ENCODE results near the gene ATG10.
A peak's percentile ranks its signal among the peaks of the same experiment; 100 is the strongest.

Gene ATG10

GRCh38 chr5:81969912-81970311, 1.9 kb upstream of the ATG10 start:
- H2BK120ac ChIP-seq (ENCODE audit: low read depth, low read length), result no peak overlapping the region
- no peaks in the 10 kb centered on the region for H3K79me2 ChIP-seq (ENCODE audit: control insufficient read depth, insufficient read depth, low read length)
- no peaks in the 10 kb centered on the region for H3K4me1 ChIP-seq (ENCODE audit: control insufficient read depth, low read depth, low read length)
- H2AK5ac ChIP-seq (ENCODE audit: low read length), result no peak overlapping the region
- peak overlapping the region; percentile 30 for H3K18ac ChIP-seq (ENCODE audit: low read length)
- H3K4ac ChIP-seq (ENCODE audit: low read depth, low read length), result peak overlapping the region; percentile 52
- WGBS (ENCODE audit: extremely low coverage, insufficient coverage, low lambda C conversion rate), result no CpG with 5 or more reads among the region's 2 CpGs
- no peak for DNase-seq
- no peak overlapping the region for H3K4me2 ChIP-seq (ENCODE audit: low read length)
- H3K36me3 ChIP-seq (ENCODE audit: control insufficient read depth, insufficient read depth, low read length), result no peaks in the 10 kb centered on the region
- H4K8ac ChIP-seq (ENCODE audit: low read depth, low read length), result no peak overlapping the region
- H3K27ac ChIP-seq (ENCODE audit: low read depth, low read length), result no peak overlapping the region
- no peak overlapping the region for H4K5ac ChIP-seq (ENCODE audit: low read length)
- no peak overlapping the region for H3K9ac ChIP-seq (ENCODE audit: low read length)
- peak overlapping the region; percentile 23 for H2BK15ac ChIP-seq (replicated peaks; ENCODE audit: low read depth)
- H3K79me1 ChIP-seq (ENCODE audit: low read length), result no peaks in the 10 kb centered on the region
- H3K4me3 ChIP-seq (ENCODE audit: low read length), result no peak overlapping the region
- no peak overlapping the region for H2BK5ac ChIP-seq (ENCODE audit: low read length)
- H3K56ac ChIP-seq (ENCODE audit: low read length), result peak overlapping the region; percentile 17
- H3K23ac ChIP-seq (ENCODE audit: low read length), result no peak overlapping the region
- no peaks in the 10 kb centered on the region for H3K27me3 ChIP-seq (ENCODE audit: insufficient read depth, low read length, poor library complexity)

- H3K23ac ChIP-seq (ENCODE audit: low read length), result no peak overlapping the region
- peak overlapping the region; percentile 51 for H3K4me2 ChIP-seq (ENCODE audit: low read length)
- no peak overlapping the region for H2AK5ac ChIP-seq (ENCODE audit: low read length)
- peak overlapping the region; percentile 54 for H3K27ac ChIP-seq (ENCODE audit: low read depth, low read length)
- H3K4me3 ChIP-seq (ENCODE audit: low read length), result peak overlapping the region; percentile 3
- H3K79me2 ChIP-seq (ENCODE audit: control insufficient read depth, insufficient read depth, low read length), result no peaks in the 10 kb centered on the region
- H3K36me3 ChIP-seq (ENCODE audit: control insufficient read depth, insufficient read depth, low read length), result no peaks in the 10 kb centered on the region
- peak overlapping the region; percentile 88 for H4K8ac ChIP-seq (ENCODE audit: low read depth, low read length)
- peak overlapping the region; percentile 12 for H2BK5ac ChIP-seq (ENCODE audit: low read length)
- H3K27me3 ChIP-seq (ENCODE audit: insufficient read depth, low read length, poor library complexity), result no peaks in the 10 kb centered on the region
- peak overlapping the region; percentile 90 for H3K56ac ChIP-seq (ENCODE audit: low read length)
- no peak overlapping the region for H2BK120ac ChIP-seq (ENCODE audit: low read depth, low read length)
- peak overlapping the region; percentile 92 for H4K5ac ChIP-seq (ENCODE audit: low read length)
- no peaks in the 10 kb centered on the region for H3K79me1 ChIP-seq (ENCODE audit: low read length)
- no peaks in the 10 kb centered on the region for H3K4me1 ChIP-seq (ENCODE audit: control insufficient read depth, low read depth, low read length)
- WGBS (ENCODE audit: extremely low coverage, insufficient coverage, low lambda C conversion rate), result no CpG with 5 or more reads among the region's 11 CpGs
- peak overlapping the region; percentile 64 for H3K18ac ChIP-seq (ENCODE audit: low read length)
- H2BK15ac ChIP-seq (replicated peaks; ENCODE audit: low read depth), result peak overlapping the region; percentile 87
- peak overlapping the region; percentile 46 for H3K4ac ChIP-seq (ENCODE audit: low read depth, low read length)
- no peak for DNase-seq
- H3K9ac ChIP-seq (ENCODE audit: low read length), result peak overlapping the region; percentile 67
Observed at GRCh38 chr5:81971111-81971711, 612 bp upstream of the ATG10 start.

- Histone ChIP-seq H3K56ac (ENCODE audit: low read length) (peak overlapping the region; percentile 91), H3K27ac (ENCODE audit: low read depth, low read length) (peak overlapping the region; percentile 95), H3K18ac (ENCODE audit: low read length) (peak overlapping the region; percentile 82), H3K4ac (ENCODE audit: low read depth, low read length) (peak overlapping the region; percentile 76), H3K4me3 (ENCODE audit: low read length) (peak overlapping the region; percentile 51), H2BK120ac (ENCODE audit: low read depth, low read length) (no peak overlapping the region), H3K9ac (ENCODE audit: low read length) (peak overlapping the region; percentile 83), H2AK5ac (ENCODE audit: low read length) (no peak overlapping the region), H4K8ac (ENCODE audit: low read depth, low read length) (peak overlapping the region; percentile 0), H3K23ac (ENCODE audit: low read length) (no peak overlapping the region), H2BK5ac (ENCODE audit: low read length) (peak overlapping the region; percentile 18), H3K79me1 (ENCODE audit: low read length) (no peaks in the 10 kb centered on the region), H2BK15ac (replicated peaks; ENCODE audit: low read depth) (no peak overlapping the region), H3K36me3 (ENCODE audit: control insufficient read depth, insufficient read depth, low read length) (no peaks in the 10 kb centered on the region), H3K4me1 (ENCODE audit: control insufficient read depth, low read depth, low read length) (no peaks in the 10 kb centered on the region), H3K4me2 (ENCODE audit: low read length) (peak overlapping the region; percentile 7), H3K27me3 (ENCODE audit: insufficient read depth, low read length, poor library complexity) (no peaks in the 10 kb centered on the region), H4K5ac (ENCODE audit: low read length) (no peak overlapping the region), H3K79me2 (ENCODE audit: control insufficient read depth, insufficient read depth, low read length) (no peaks in the 10 kb centered on the region)
- WGBS (ENCODE audit: extremely low coverage, insufficient coverage, low lambda C conversion rate), result no CpG with 5 or more reads among the region's 9 CpGs
- no peak for DNase-seq
Observed at GRCh38 chr5:81972492-81972783, 615 bp downstream of the ATG10 start.

DNA sequence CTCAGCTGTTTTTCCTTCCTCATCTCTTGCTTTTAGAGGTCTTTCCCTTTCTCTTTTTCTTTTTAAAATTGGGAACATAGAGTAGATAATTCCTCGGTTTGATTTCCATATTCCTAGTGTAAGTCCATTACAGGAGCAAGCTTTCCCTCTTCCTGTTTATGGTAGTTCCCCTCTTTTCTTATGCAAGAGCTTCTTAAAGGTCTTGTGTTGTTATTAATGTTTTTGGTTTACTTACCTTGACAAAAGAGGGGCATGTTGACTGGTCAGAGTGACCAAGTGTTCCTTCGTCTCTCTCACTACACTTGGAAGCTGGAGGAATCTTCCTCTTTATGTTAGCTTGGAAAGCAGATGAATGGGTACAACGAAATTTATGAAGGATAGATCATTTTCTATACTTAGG, 8.3 kb downstream of the ATG10 start:
- Histone ChIP-seq H2BK15ac (replicated peaks; ENCODE audit: low read depth) (no peak overlapping the region), H3K79me1 (ENCODE audit: low read length) (no peaks in the 10 kb centered on the region), H2AK5ac (ENCODE audit: low read length) (no peak overlapping the region), H3K56ac (ENCODE audit: low read length) (no peak overlapping the region), H2BK120ac (ENCODE audit: low read depth, low read length) (no peak overlapping the region), H3K4me2 (ENCODE audit: low read length) (no peak overlapping the region), H3K27ac (ENCODE audit: low read depth, low read length) (no peak overlapping the region), H3K18ac (ENCODE audit: low read length) (no peak overlapping the region), H4K5ac (ENCODE audit: low read length) (no peak overlapping the region), H3K23ac (ENCODE audit: low read length) (no peak overlapping the region), H2BK5ac (ENCODE audit: low read length) (no peak overlapping the region), H3K4me1 (ENCODE audit: control insufficient read depth, low read depth, low read length) (peaks cover 3% of the 10 kb centered on the region), H3K79me2 (ENCODE audit: control insufficient read depth, insufficient read depth, low read length) (no peaks in the 10 kb centered on the region), H3K27me3 (ENCODE audit: insufficient read depth, low read length, poor library complexity) (no peaks in the 10 kb centered on the region), H3K36me3 (ENCODE audit: control insufficient read depth, insufficient read depth, low read length) (no peaks in the 10 kb centered on the region), H4K8ac (ENCODE audit: low read depth, low read length) (no peak overlapping the region), H3K9ac (ENCODE audit: low read length) (no peak overlapping the region), H3K4me3 (ENCODE audit: low read length) (no peak overlapping the region), H3K4ac (ENCODE audit: low read depth, low read length) (no peak overlapping the region)
- DNase-seq, result no peak
- WGBS (ENCODE audit: extremely low coverage, insufficient coverage, low lambda C conversion rate), result no CpG with 5 or more reads among the region's 3 CpGs

- Histone ChIP-seq H3K4me2 (ENCODE audit: low read length) (no peak overlapping the region), H3K56ac (ENCODE audit: low read length) (peak overlapping the region; percentile 25), H3K79me1 (ENCODE audit: low read length) (no peaks in the 10 kb centered on the region), H4K5ac (ENCODE audit: low read length) (no peak overlapping the region), H3K23ac (ENCODE audit: low read length) (no peak overlapping the region), H2AK5ac (ENCODE audit: low read length) (no peak overlapping the region), H3K4me1 (ENCODE audit: control insufficient read depth, low read depth, low read length) (peaks cover 3% of the 10 kb centered on the region), H2BK5ac (ENCODE audit: low read length) (no peak overlapping the region), H3K27me3 (ENCODE audit: insufficient read depth, low read length, poor library complexity) (no peaks in the 10 kb centered on the region), H2BK15ac (replicated peaks; ENCODE audit: low read depth) (no peak overlapping the region), H3K36me3 (ENCODE audit: control insufficient read depth, insufficient read depth, low read length) (no peaks in the 10 kb centered on the region), H4K8ac (ENCODE audit: low read depth, low read length) (no peak overlapping the region), H2BK120ac (ENCODE audit: low read depth, low read length) (no peak overlapping the region), H3K27ac (ENCODE audit: low read depth, low read length) (no peak overlapping the region), H3K9ac (ENCODE audit: low read length) (peak overlapping the region; percentile 3), H3K4ac (ENCODE audit: low read depth, low read length) (no peak overlapping the region), H3K18ac (ENCODE audit: low read length) (no peak overlapping the region), H3K79me2 (ENCODE audit: control insufficient read depth, insufficient read depth, low read length) (no peaks in the 10 kb centered on the region), H3K4me3 (ENCODE audit: low read length) (no peak overlapping the region)
- no CpG with 5 or more reads among the region's 3 CpGs for WGBS (ENCODE audit: extremely low coverage, insufficient coverage, low lambda C conversion rate)
- DNase-seq, result peak; percentile 35
Observed at GRCh38 chr5:81980598-81981260, 8.9 kb downstream of the ATG10 start.
